Prostate gland (tissue), 2 donors: ENCODE results near the gene RTP3.

ENCODE experiments used
- POLR2A ChIP-seq: fragments of 450-650 bp; IDR thresholded peaks from one replicate; pipeline ENCODE4 v1.6.1; 2016; ENCODE audit warnings: antibody characterized with exemption, mild to moderate bottlenecking
- TF ChIP-seq, protein P1 (sequence below), 4 experiments: fragments of 200-600 bp in 2 of 4; fragments of 450-650 bp in 2 of 4; sonication (generic) in 2 of 4; IDR thresholded peaks; 1 replicate in 3 of 4; 2 replicates in 1 of 4; pipeline ENCODE4 v1.5.1; 2016 to 2019; ENCODE audit warnings: antibody characterized with exemption in 4 of 4, mild to moderate bottlenecking in 2 of 4, moderate library complexity in 2 of 4

- TF ChIP-seq, protein P1, sequence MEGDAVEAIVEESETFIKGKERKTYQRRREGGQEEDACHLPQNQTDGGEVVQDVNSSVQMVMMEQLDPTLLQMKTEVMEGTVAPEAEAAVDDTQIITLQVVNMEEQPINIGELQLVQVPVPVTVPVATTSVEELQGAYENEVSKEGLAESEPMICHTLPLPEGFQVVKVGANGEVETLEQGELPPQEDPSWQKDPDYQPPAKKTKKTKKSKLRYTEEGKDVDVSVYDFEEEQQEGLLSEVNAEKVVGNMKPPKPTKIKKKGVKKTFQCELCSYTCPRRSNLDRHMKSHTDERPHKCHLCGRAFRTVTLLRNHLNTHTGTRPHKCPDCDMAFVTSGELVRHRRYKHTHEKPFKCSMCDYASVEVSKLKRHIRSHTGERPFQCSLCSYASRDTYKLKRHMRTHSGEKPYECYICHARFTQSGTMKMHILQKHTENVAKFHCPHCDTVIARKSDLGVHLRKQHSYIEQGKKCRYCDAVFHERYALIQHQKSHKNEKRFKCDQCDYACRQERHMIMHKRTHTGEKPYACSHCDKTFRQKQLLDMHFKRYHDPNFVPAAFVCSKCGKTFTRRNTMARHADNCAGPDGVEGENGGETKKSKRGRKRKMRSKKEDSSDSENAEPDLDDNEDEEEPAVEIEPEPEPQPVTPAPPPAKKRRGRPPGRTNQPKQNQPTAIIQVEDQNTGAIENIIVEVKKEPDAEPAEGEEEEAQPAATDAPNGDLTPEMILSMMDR (IDR thresholded peaks at IDR 0.05) = no peak
- no peak for TF ChIP-seq POLR2A
Measured at GRCh38 chr3:46506526-46506925, 8.8 kb downstream of the RTP3 start.
